Cardiac septum (tissue), 1 donor: ENCODE data around the gene IDI1. TPM values are rescaled to one million over a fixed set of nuclear protein-coding genes. Genes with fewer than 3 reads are reported as not detected.
"Not testable (repeated sequence)": the region's sequence is repeated elsewhere in the genome, so short reads cannot be mapped to it uniquely, and the experiment has no call there.

ENCODE experiments used
- DNase-seq: peaks from one replicate; pipeline ENCODE4 v3.0.0-alpha.2; 2020; ENCODE audit warnings: low spot score
- intact Hi-C: fragments of 100-400 bp; cut with DNase I; formaldehyde crosslinking; loops from one replicate; pipeline ENCODE4 v1.14.0; 2022
- total RNA-seq: library from RNA; stranded (reverse); fragmentation: NEBNext Ultra II Directional; extraction: Animal tissue kit (Norgen Biotek cat#: 25700); gene quantifications from one replicate; pipeline ENCODE4 v1.2.1, GENCODE V29; 2021
- donor health status: DM: no; HTN: no; CAD: no.

Gene IDI1
- total RNA-seq, 1 donor from 2014 or later: 28.9 TPM

GRCh38 chr10:1068380-1069361 is 19.8 kb upstream of the IDI1 start:
- DNase-seq: no peak
- intact Hi-C loops: no loop called here

- DNase-seq, intact Hi-C loops: not testable (repeated sequence)
These were observed 17.8 kb upstream of the IDI1 start for GRCh38 chr10:1066734-1067133.

GRCh38 chr10:1064964-1065247 is 16.0 kb upstream of the IDI1 start:
- intact Hi-C loops: no loop called here
- no peak for DNase-seq

GRCh38 chr10:1063232-1063865 is 14.4 kb upstream of the IDI1 start:
- intact Hi-C loops: no loop called here

GRCh38 chr10:1061930-1062774 is 13.2 kb upstream of the IDI1 start:
- intact Hi-C loops: no loop called here
- no peak for DNase-seq

More at GRCh38 chr10:1063232-1063865, 14.4 kb upstream of the IDI1 start:
- no peak for DNase-seq

- intact Hi-C loops: loop anchor here (5.0 kb wide), 1 partner anchor 128 kb away; the partner anchor contains the start of gene LARP4B
- DNase-seq: no peak
These were observed 11.0 kb upstream of the IDI1 start for GRCh38 chr10:1059902-1060301.

GRCh38 chr10:1058017-1058416 is 9.1 kb upstream of the IDI1 start:
- DNase-seq: no peak
- intact Hi-C loops: loop anchor here (5.0 kb wide), 1 partner anchor 126 kb away; the partner anchor contains the start of gene LARP4B

GRCh38 chr10:1057106-1057657 is 8.3 kb upstream of the IDI1 start:
- no peak for DNase-seq

GRCh38 chr10:1056326-1057105 is 7.6 kb upstream of the IDI1 start, which contains the start of gene WDR37:
Gene WDR37, plus strand, starts transcription at chr10:1056385. Its CDS starts 15,771 bp downstream, at chr10:1072156.
- intact Hi-C loops: loop anchor here (5.0 kb wide), 1 partner anchor 124 kb away; the partner anchor contains the start of gene LARP4B
- peak; percentile 93 for DNase-seq

More at GRCh38 chr10:1057106-1057657, 8.3 kb upstream of the IDI1 start:
- intact Hi-C loops: loop anchor here (5.0 kb wide), 1 partner anchor 125 kb away; the partner anchor contains the start of gene LARP4B

- no peak for DNase-seq
- intact Hi-C loops: loop anchor here (5.0 kb wide), 1 partner anchor 122 kb away; the partner anchor contains the start of gene LARP4B
These were observed 5.8 kb upstream of the IDI1 start for GRCh38 chr10:1054684-1055083.

- intact Hi-C loops: no loop called here
These were observed 1.6 kb upstream of the IDI1 start for GRCh38 chr10:1050554-1050953.

GRCh38 chr10:1050145-1050544 is 1.2 kb upstream of the IDI1 start:
- DNase-seq: no peak
- intact Hi-C loops: no loop called here

More at GRCh38 chr10:1050554-1050953, 1.6 kb upstream of the IDI1 start:
- DNase-seq: no peak

- intact Hi-C loops: loop anchor here (2.0 kb wide), 1 partner anchor 61 kb away; the partner anchor contains the start of gene GTPBP4
- DNase-seq: no peak
These were observed 573 bp upstream of the IDI1 start for GRCh38 chr10:1049425-1049958.

GRCh38 chr10:1048349-1048731 is 579 bp downstream of the IDI1 start:
- DNase-seq: no peak
- intact Hi-C loops: loop anchor here (2.0 kb wide), 1 partner anchor 60 kb away; the partner anchor contains the start of gene GTPBP4

GRCh38 chr10:1047937-1048336 is 982 bp downstream of the IDI1 start:
- no peak for DNase-seq
- intact Hi-C loops: loop anchor here (2.0 kb wide), 1 partner anchor 59 kb away; the partner anchor contains the start of gene GTPBP4

- no peak for DNase-seq
- intact Hi-C loops: no loop called here
These were observed 3.5 kb downstream of the IDI1 start for GRCh38 chr10:1045415-1045814.

- intact Hi-C loops: no loop called here
- no peak for DNase-seq
These were observed 4.0 kb downstream of the IDI1 start for GRCh38 chr10:1044964-1045363.

GRCh38 chr10:1044146-1044545 is 4.8 kb downstream of the IDI1 start:
- no peak for DNase-seq
- intact Hi-C loops: no loop called here
